ENCODE results near the gene MAOA.

- TF ChIP-seq POLR2AphosphoS5 (IDR thresholded peaks at IDR 0.05; ENCODE audit: insufficient read depth, low read depth, low read length): no peak
- TF ChIP-seq, protein P1, sequence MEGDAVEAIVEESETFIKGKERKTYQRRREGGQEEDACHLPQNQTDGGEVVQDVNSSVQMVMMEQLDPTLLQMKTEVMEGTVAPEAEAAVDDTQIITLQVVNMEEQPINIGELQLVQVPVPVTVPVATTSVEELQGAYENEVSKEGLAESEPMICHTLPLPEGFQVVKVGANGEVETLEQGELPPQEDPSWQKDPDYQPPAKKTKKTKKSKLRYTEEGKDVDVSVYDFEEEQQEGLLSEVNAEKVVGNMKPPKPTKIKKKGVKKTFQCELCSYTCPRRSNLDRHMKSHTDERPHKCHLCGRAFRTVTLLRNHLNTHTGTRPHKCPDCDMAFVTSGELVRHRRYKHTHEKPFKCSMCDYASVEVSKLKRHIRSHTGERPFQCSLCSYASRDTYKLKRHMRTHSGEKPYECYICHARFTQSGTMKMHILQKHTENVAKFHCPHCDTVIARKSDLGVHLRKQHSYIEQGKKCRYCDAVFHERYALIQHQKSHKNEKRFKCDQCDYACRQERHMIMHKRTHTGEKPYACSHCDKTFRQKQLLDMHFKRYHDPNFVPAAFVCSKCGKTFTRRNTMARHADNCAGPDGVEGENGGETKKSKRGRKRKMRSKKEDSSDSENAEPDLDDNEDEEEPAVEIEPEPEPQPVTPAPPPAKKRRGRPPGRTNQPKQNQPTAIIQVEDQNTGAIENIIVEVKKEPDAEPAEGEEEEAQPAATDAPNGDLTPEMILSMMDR (IDR thresholded peaks at IDR 0.05; ENCODE audit: extremely low read depth in 1 of 2, insufficient read depth in 1 of 2, low read depth in 1 of 2, low read length in 2 of 2): no peak
- TF ChIP-seq EZH2 (IDR thresholded peaks at IDR 0.05; ENCODE audit: borderline replicate concordance, low read depth, low read length, severe bottlenecking): no peak
- no peak for TF ChIP-seq FOS (IDR thresholded peaks at IDR 0.05; ENCODE audit: borderline replicate concordance, insufficient read depth, low read length)
Observed at GRCh38 chrX:43718546-43718945, 62.4 kb downstream of the MAOA start.
